Measurements from ENCODE around the gene GATM. TPM values are rescaled to one million over a fixed set of nuclear protein-coding genes. Genes with fewer than 3 reads are reported as not detected.

The GATM gene
- total RNA-seq, 1 donor from 2014 or later = 21.4 TPM

DNA sequence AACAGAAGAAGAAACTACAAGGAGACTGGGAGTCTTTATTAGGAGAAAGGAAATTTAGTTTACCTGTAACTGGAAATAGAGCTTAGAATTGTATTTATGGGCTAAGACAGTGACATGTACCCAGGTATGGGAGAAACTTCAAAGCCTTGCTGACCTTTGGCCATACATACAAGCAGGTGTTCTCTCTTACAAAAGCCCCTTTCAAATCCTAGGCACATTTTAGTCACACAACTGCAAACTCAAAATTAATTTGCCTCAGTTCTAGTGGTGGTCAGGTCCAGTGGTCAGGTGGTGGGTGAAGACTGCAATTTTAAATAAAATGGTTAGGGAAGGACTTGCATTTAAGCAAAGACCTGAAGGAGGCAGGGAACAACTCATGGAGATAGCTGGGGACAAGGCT, 30.4 kb downstream of the GATM start:
- Histone ChIP-seq H3K9ac (no peak overlapping the region), H3K4me2 (no peak overlapping the region), H4K20me1 (ENCODE audit: low read depth) (no peaks in the 10 kb centered on the region), H3F3A (ENCODE audit: low read depth) (no peaks in the 10 kb centered on the region), H3K27ac (no peak overlapping the region), H2AFZ (replicated peaks) (no peak overlapping the region), H3K4me1 (no peaks in the 10 kb centered on the region), H3K79me2 (ENCODE audit: low read depth) (no peaks in the 10 kb centered on the region), H3K4me3 (no peak overlapping the region), H3K27me3 (no peaks in the 10 kb centered on the region), H3K36me3 (no peaks in the 10 kb centered on the region), H3K9me3 (ENCODE audit: low read depth) (no peaks in the 10 kb centered on the region)
- DNase-seq (ENCODE audit: low spot score) = no peak
- no peak overlapping the region for H3K27ac Mint-ChIP-seq
- no peaks in the 10 kb centered on the region for H3K9me3 Mint-ChIP-seq
- no peaks in the 10 kb centered on the region for H3K36me3 Mint-ChIP-seq
- H3K4me3 Mint-ChIP-seq = no peak overlapping the region
- TF ChIP-seq, protein P1, sequence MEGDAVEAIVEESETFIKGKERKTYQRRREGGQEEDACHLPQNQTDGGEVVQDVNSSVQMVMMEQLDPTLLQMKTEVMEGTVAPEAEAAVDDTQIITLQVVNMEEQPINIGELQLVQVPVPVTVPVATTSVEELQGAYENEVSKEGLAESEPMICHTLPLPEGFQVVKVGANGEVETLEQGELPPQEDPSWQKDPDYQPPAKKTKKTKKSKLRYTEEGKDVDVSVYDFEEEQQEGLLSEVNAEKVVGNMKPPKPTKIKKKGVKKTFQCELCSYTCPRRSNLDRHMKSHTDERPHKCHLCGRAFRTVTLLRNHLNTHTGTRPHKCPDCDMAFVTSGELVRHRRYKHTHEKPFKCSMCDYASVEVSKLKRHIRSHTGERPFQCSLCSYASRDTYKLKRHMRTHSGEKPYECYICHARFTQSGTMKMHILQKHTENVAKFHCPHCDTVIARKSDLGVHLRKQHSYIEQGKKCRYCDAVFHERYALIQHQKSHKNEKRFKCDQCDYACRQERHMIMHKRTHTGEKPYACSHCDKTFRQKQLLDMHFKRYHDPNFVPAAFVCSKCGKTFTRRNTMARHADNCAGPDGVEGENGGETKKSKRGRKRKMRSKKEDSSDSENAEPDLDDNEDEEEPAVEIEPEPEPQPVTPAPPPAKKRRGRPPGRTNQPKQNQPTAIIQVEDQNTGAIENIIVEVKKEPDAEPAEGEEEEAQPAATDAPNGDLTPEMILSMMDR (IDR thresholded peaks at IDR 0.05) = no peak
- TF ChIP-seq EZH2 (IDR thresholded peaks at IDR 0.05) (no peak), EZH2phosphoT487 (IDR thresholded peaks at IDR 0.05) (no peak)
- peaks cover 3% of the 10 kb centered on the region for H3K4me1 Mint-ChIP-seq
- H3K27me3 Mint-ChIP-seq (ENCODE audit: insufficient read depth, low read depth) = peaks cover 2% of the 10 kb centered on the region

DNA sequence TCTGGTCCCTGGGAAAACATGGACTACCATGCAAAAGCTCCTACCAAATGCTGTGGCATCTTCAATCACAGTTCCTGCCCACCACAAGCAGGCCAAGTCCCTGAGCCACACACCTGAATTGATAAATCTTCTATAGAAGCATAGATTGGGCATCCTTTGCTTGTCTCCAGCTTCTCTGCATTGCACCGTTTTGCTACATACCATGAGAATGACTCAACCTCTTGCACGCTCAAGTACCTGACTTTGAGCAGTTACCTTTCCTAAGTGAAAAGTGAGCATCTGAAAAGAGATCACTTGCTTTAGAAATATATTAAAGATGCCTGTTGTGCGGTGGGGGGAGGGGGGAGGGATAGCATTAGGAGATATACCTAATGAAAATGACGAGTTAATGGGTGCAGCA, 31.3 kb downstream of the GATM start:
- Mint-ChIP-seq H3K4me3 (no peak overlapping the region), H3K27ac (no peak overlapping the region), H3K27me3 (ENCODE audit: insufficient read depth, low read depth) (peaks cover 2% of the 10 kb centered on the region), H3K36me3 (no peaks in the 10 kb centered on the region), H3K4me1 (peaks cover 3% of the 10 kb centered on the region), H3K9me3 (no peaks in the 10 kb centered on the region)
- Histone ChIP-seq H3K27ac (no peak overlapping the region), H3F3A (ENCODE audit: low read depth) (no peaks in the 10 kb centered on the region), H3K36me3 (no peaks in the 10 kb centered on the region), H2AFZ (replicated peaks) (no peak overlapping the region), H3K9me3 (ENCODE audit: low read depth) (no peaks in the 10 kb centered on the region), H3K4me2 (no peak overlapping the region), H3K4me3 (no peak overlapping the region), H4K20me1 (ENCODE audit: low read depth) (no peaks in the 10 kb centered on the region), H3K9ac (no peak overlapping the region), H3K27me3 (no peaks in the 10 kb centered on the region), H3K4me1 (no peaks in the 10 kb centered on the region), H3K79me2 (ENCODE audit: low read depth) (no peaks in the 10 kb centered on the region)
- no peak for DNase-seq (ENCODE audit: low spot score)
- TF ChIP-seq EZH2 (IDR thresholded peaks at IDR 0.05) (no peak), EZH2phosphoT487 (IDR thresholded peaks at IDR 0.05) (no peak)
- TF ChIP-seq, protein P1 (IDR thresholded peaks at IDR 0.05) = no peak

DNA sequence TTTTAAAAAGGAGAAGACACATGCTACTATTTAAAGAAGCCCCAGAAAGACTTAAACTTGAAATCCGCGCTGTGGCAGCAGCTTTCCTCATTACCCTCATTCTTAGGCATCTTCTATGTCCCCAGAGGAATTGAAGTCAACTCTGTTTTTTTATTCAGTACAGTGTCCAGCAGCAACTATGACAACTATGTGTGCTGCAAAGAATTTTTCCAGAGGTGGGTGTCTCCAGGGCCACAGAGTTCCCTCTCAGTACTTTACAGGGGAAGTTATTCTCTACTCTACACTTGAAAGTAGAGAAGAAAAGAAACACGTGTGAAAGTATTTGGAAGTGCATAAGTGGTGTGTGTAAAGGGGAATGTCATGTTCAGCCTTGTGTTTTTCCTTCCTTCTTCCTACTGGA, 32.0 kb downstream of the GATM start:
- H3K4me3 Mint-ChIP-seq = no peak overlapping the region
- Histone ChIP-seq H3K9me3 (ENCODE audit: low read depth) (no peaks in the 10 kb centered on the region), H3K27ac (no peak overlapping the region), H4K20me1 (ENCODE audit: low read depth) (no peaks in the 10 kb centered on the region), H3F3A (ENCODE audit: low read depth) (no peaks in the 10 kb centered on the region), H3K27me3 (no peaks in the 10 kb centered on the region), H3K9ac (no peak overlapping the region), H3K36me3 (no peaks in the 10 kb centered on the region), H3K4me3 (no peak overlapping the region), H3K4me2 (no peak overlapping the region), H3K79me2 (ENCODE audit: low read depth) (no peaks in the 10 kb centered on the region), H3K4me1 (no peaks in the 10 kb centered on the region), H2AFZ (replicated peaks) (no peak overlapping the region)
- H3K27me3 Mint-ChIP-seq (ENCODE audit: insufficient read depth, low read depth) = peaks cover 2% of the 10 kb centered on the region
- peaks cover 3% of the 10 kb centered on the region for H3K4me1 Mint-ChIP-seq
- H3K36me3 Mint-ChIP-seq = no peaks in the 10 kb centered on the region
- no peak overlapping the region for H3K27ac Mint-ChIP-seq
- no peak for TF ChIP-seq EZH2 (IDR thresholded peaks at IDR 0.05)
- TF ChIP-seq EZH2phosphoT487 (IDR thresholded peaks at IDR 0.05) = no peak
- TF ChIP-seq, protein P1 (IDR thresholded peaks at IDR 0.05) = no peak
- H3K9me3 Mint-ChIP-seq = no peaks in the 10 kb centered on the region
- no peak for DNase-seq (ENCODE audit: low spot score)
